ENCODE measurements around the gene SERPINB11.

GRCh38 chr18:63765837-63766236 is 63.1 kb downstream of the SERPINB11 start:
- TF ChIP-seq ZNF232 (CRISPR knock-in tag; IDR thresholded peaks at IDR 0.05) (no peak), FOXJ3 (CRISPR knock-in tag; IDR thresholded peaks at IDR 0.05; ENCODE audit: borderline replicate concordance) (no peak), PRRX2 (CRISPR knock-in tag; IDR thresholded peaks at IDR 0.05) (no peak)
- TF ChIP-seq, protein P1, sequence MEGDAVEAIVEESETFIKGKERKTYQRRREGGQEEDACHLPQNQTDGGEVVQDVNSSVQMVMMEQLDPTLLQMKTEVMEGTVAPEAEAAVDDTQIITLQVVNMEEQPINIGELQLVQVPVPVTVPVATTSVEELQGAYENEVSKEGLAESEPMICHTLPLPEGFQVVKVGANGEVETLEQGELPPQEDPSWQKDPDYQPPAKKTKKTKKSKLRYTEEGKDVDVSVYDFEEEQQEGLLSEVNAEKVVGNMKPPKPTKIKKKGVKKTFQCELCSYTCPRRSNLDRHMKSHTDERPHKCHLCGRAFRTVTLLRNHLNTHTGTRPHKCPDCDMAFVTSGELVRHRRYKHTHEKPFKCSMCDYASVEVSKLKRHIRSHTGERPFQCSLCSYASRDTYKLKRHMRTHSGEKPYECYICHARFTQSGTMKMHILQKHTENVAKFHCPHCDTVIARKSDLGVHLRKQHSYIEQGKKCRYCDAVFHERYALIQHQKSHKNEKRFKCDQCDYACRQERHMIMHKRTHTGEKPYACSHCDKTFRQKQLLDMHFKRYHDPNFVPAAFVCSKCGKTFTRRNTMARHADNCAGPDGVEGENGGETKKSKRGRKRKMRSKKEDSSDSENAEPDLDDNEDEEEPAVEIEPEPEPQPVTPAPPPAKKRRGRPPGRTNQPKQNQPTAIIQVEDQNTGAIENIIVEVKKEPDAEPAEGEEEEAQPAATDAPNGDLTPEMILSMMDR (IDR thresholded peaks at IDR 0.05): no peak

Measured in WTC11 (cell line).